Superior temporal gyrus (tissue), 1 donor: ENCODE measurements around the gene ULK1.
"Not testable (repeated sequence)": the region's sequence is repeated elsewhere in the genome, so short reads cannot be mapped to it uniquely, and the experiment has no call there.

ENCODE experiments used
- DNase-seq: peaks from one replicate; pipeline ENCODE4 v3.0.0-alpha.2; 2016; ENCODE audit errors: extremely low spot score

The ULK1 gene

GRCh38 chr12:131861261-131862083 is 33.0 kb upstream of the ULK1 start:
- DNase-seq = no peak

DNA sequence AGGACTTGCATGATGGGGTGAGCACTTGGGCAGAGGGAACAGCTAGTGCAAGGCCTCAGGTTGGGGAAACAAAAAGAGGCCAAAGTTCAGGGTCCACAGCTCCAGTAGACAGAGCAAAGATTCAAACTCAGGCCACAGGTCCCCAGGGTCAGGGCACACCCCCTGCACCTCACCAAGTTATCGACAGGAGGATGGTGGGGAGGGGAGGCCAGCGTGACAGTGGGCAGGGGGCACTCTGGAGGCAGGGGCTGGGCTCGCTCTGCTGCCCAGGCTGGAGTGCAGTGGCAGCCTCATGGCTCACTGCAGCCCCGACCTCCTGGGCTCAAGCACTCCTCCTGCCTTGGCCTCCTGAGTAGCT is 32.4 kb upstream of the ULK1 start:
- DNase-seq = no peak

DNA sequence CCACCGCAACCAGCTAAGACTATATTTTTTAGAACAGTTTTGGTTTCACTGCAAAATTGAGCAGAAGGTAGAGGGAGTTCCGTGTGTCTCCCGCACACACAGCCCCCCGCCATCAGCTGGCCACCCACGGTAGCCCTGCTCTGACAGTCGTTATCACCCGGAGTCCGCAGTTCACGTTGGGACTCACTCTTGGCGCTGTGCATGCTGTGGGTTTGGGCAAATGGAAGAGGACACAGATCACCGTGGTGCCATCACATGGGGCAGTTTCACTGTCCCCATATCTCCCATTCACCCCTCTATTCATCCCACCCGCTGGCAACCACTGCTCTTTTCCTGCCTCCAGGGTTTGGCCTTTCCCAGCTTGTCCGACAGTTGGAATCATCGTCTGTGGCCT is 31.8 kb upstream of the ULK1 start:
- no peak for DNase-seq

GRCh38 chr12:131862994-131863710 is 31.3 kb upstream of the ULK1 start:
- no peak for DNase-seq

- no peak for DNase-seq
These were observed 30.6 kb upstream of the ULK1 start for GRCh38 chr12:131863711-131864396.

DNA sequence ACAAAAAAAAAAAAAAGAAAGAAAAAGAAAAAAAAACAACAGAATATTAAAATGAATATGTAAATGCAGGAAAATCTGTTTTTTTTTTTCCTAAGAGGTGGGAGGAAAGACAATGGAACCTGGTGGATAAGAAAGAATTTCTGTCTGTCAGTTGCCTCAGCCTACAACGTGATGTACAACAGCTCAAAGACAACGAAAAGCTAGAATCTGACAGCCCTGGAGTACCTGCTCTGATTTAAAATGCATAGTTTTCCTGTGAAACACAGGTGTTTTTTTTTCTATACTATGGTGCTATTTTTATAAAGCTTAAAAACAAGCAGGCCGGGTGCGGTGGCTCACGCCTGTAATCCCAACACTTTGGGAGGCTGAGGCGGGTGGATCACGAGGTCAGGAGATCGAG is 30.0 kb upstream of the ULK1 start:
- no peak for DNase-seq

GRCh38 chr12:131865180-131865875 is 29.1 kb upstream of the ULK1 start:
- DNase-seq = no peak

DNA sequence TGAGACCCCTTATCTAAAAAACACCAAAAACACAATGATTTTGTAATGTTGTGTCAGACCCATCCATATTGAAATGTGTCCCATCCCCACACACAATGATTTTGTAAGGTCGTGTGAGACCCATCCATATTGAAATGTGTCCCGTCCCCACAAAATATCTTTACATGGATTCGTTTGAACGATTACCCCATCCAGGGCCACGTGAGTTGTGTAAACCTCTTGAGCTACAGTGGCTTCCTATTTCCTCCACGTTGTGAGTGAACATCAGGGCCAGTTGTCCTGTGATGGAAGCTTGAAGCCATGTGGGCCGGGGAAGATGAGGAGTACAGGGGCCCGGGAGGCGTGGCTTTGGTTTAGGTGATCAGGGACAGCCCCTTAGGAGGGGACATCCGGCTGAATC is 27.0 kb upstream of the ULK1 start:
- no peak for DNase-seq

DNA sequence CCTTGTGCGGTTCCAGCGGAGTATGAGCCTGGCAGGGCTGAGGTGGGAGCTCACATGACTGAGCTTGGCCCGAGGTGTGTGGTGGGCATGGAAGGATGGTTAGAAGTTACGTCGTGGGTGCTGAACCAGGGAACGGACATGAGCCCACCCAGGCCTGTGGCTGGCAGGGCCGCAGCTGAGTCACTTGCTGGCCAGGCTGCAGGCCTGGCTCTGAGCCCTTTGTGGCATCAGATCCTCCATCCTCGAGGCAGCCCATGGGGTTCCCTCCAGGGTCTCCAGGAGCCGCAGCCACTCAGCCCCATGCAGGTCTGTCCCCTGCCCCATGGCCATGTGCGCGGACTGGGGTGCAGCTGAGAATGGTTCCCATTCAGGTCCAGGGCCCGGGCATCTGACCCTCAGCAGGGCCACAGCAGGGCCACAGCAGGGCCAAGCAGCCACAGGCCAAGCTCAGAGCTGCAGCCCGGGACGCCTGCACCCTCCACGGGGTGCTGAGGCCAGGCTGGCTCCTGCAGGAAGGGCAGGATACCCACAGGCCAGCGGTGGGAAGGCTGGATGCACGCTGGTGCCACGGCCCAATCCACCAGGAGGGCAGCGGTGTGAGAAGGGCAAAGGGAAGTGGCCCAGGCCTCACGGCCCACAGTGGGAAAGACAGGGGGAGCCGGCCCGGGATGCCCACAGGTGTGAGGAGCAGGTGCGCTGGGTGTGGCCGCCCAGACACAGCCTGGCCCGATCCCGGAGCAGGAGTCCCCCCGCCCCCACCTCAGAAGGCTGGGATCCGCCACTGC is 26.3 kb upstream of the ULK1 start:
- DNase-seq = no peak

DNA sequence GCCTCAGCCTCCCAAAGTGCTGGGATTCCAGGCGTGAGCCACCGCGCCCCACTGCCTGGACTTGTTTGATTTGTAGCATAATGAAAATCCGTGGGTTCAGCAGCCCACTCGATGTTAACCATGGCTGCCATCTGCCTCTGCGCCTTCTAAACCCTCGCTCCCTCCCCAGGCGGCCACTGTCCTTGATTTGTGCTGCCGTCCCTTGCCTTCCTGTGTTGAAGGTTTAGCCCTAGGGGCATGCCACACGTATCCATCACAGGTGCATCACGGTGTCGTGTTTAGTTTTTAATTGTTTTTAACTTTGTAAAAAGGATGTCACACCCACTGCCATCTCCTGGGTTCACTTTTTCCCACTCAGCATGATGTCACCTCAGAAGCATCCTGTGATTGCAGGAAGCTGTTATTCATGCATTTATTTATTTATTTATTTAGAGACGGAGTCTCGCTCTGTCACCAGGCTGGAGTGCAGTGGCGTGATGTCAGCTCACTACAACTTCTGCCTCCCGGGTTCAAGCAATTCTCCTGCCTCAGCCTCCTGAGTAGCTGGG is 24.5 kb upstream of the ULK1 start:
- no peak for DNase-seq

DNA sequence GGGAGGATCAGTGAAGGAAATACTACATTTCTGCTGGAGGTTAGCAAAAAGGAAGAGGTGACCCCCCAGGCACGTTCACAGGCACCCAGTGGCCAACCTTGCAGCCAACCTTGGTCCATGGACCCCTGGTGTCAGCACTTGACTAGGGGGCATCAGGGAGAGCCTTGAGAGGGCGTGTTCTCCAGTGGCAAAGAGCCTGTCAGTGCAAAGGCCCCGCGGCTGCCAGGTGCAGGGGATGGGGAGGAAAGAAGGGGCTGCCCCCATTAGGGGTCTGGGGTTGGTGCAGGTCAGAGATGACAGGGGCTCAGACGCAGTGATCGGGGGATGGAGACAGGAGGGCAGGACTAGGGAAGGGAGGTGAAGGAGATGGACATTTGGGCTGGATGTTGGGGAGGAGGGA is 22.7 kb upstream of the ULK1 start:
- DNase-seq = no peak

GRCh38 chr12:131872154-131873051 is 22.0 kb upstream of the ULK1 start:
- no peak for DNase-seq

- DNase-seq = no peak
These were observed 21.1 kb upstream of the ULK1 start for GRCh38 chr12:131873293-131873692.

DNA sequence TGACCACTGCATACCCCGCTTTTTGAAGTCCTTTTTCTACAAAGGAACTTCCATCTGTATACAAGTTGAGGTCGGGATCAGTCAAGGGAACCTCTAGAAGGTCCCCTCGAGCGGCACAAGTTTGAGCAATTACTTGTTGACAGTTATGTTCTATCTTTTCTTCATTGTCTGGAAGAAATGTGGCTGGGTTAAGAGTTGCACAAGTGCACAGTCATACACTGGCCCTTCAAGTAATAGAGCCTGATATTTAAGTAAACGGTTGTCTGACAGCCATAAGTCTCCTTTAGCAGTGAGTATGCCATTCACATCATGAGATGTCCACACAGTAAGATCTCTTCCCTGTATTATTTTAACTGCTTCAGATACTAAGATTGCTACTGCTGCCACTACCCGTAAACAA is 19.4 kb upstream of the ULK1 start:
- DNase-seq = not testable (repeated sequence)

DNA sequence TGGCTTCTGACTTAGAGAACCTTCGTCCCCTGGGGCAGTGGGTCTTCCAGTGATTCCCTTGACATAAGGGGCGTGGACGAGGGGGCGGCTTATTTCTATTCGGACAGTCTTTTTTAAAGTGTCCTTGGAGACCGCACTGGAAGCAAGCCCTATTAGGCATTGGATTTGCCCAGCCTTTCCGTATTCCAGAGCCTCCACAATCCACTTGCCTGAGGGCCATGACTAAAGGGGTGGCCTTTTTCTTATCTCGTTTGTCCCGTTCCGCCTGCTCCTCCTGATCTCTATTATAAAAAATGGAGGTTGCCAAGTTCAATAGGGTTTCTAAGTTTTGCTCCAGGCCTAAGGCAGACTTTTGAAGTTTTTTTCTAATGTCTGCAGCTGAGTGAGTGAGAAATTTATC is 17.2 kb upstream of the ULK1 start:
- not testable (repeated sequence) for DNase-seq

DNA sequence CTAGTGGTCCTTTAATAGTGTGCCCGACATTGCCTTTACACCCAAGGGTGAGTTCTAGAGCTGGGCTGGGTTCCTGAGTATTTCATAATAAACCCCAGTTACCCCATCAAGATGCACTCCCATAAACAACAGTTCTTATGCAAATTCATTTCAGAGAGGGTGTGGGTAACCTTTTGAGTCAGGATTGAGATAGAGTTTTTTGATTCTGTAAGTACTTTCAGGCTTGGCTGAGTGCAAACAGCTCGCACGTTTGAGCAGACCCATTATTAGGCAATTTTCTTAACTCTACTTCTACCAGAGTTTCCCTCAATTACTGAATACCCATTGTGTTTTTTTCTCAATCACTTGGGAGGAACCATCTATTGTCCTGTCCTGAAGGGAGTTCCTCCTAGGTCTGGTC is 16.0 kb upstream of the ULK1 start:
- not testable (repeated sequence) for DNase-seq

DNA sequence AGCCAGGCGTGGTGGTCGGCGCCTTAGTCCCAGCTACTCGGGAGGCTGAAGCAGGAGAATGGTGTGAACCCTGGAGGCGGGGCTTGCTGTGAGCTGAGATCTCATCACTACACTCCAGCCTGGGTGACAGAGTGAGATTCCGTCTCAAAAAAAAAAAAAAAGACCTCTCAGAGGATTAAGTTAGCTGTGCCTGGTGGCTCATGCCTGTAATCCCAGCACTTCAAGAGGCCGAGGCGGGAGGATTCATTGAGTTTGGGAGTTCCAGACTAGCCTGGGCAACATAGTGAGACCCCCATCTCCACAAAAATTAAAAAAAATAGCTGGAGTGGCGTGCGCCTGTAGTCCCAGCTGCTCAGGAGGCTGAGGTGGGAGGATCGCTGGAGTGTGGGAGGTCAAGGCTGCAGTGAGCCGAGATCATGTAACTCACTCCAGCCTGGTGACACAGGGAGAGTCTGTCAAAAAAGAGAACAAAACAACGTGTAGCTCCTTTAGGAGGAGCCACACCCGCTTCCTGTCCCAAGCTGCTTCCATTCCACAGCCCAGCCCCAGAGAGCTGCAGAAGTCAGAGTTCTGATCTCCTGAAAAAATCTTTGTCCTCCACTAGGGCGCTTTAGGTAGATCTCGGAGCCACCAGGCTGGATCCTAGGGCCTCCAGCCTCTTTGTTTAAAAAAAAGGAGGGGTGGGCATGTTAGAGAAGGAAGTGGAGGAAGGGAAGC is 11.5 kb upstream of the ULK1 start:
- no peak for DNase-seq

GRCh38 chr12:131883521-131883900 is 10.9 kb upstream of the ULK1 start:
- no peak for DNase-seq

- DNase-seq = not testable (repeated sequence)
These were observed 9.3 kb upstream of the ULK1 start for GRCh38 chr12:131885076-131885475.
